ENCODE results near the gene PRKRIP1.

The PRKRIP1 gene

GRCh38 chr7:102400360-102400759 is 4.2 kb downstream of the PRKRIP1 start (continued):
- TF ChIP-seq HIC1 (tag by site-specific recombination; IDR thresholded peaks at IDR 0.05) (no peak), ZNF302 (tag by site-specific recombination; IDR thresholded peaks at IDR 0.05; ENCODE audit: low read depth) (no peak)

- ChIA-PET POLR2A (no interaction called here), CTCF (interaction anchor here (0.7 to 2.0 kb wide), 3 partner anchors 10 to 806 kb away, joined by 3 to 4 read pairs (median 3); no protein-coding TSS in a partner anchor)
- no peak for TF ChIP-seq ZNF654 (tag by site-specific recombination; IDR thresholded peaks at IDR 0.05; ENCODE audit: low read depth)
- TF ChIP-seq ZNF223 (tag by site-specific recombination; IDR thresholded peaks at IDR 0.05): no peak
- no peak for TF ChIP-seq ZNF354C (tag by site-specific recombination; IDR thresholded peaks at IDR 0.05; ENCODE audit: borderline replicate concordance, low read depth)
- no peak for TF ChIP-seq ZNF639 (tag by site-specific recombination; IDR thresholded peaks at IDR 0.05)
- no peak for TF ChIP-seq ZFHX2 (tag by site-specific recombination; conservative IDR thresholded peaks at IDR 0.05)
- no peak for TF ChIP-seq ZNF335 (tag by site-specific recombination; conservative IDR thresholded peaks at IDR 0.05)
- no peak for TF ChIP-seq ZBTB6 (tag by site-specific recombination; IDR thresholded peaks at IDR 0.05)
- TF ChIP-seq ZNF785 (tag by site-specific recombination; IDR thresholded peaks at IDR 0.05): no peak
- TF ChIP-seq ZNF76 (tag by site-specific recombination; IDR thresholded peaks at IDR 0.05; ENCODE audit: borderline replicate concordance, low read depth): no peak
- TF ChIP-seq SP3 (tag by site-specific recombination; IDR thresholded peaks at IDR 0.05): no peak
- no peak for TF ChIP-seq ZNF623 (tag by site-specific recombination; IDR thresholded peaks at IDR 0.05)
- no peak for TF ChIP-seq GLIS2 (tag by site-specific recombination; IDR thresholded peaks at IDR 0.05)
- no peak for TF ChIP-seq KLF16 (tag by site-specific recombination; IDR thresholded peaks at IDR 0.05)
- no peak for TF ChIP-seq SCRT1 (tag by site-specific recombination; IDR thresholded peaks at IDR 0.05; ENCODE audit: borderline replicate concordance)
- TF ChIP-seq ZNF2 (tag by site-specific recombination; IDR thresholded peaks at IDR 0.05): no peak
- no peak for TF ChIP-seq ZNF18 (tag by site-specific recombination; IDR thresholded peaks at IDR 0.05)
- no peak for TF ChIP-seq ZSCAN30 (tag by site-specific recombination; IDR thresholded peaks at IDR 0.05)
- TF ChIP-seq ZNF391 (tag by site-specific recombination; IDR thresholded peaks at IDR 0.05; ENCODE audit: borderline replicate concordance, low read depth): no peak
- TF ChIP-seq KLF17 (tag by site-specific recombination; IDR thresholded peaks at IDR 0.05): no peak
- TF ChIP-seq ZNF707 (tag by site-specific recombination; IDR thresholded peaks at IDR 0.05): no peak
- Histone ChIP-seq H3K4me3 (ENCODE audit: low read depth, low read length) (no peak overlapping the region), H3K36me3 (ENCODE audit: control insufficient read depth in 2 of 2, insufficient read depth in 1 of 2, low read length in 2 of 2) (peaks cover 63 to 92% of the 10 kb centered on the region in 2 experiments), H3K4me1 (ENCODE audit: control insufficient read depth, insufficient read depth, low read length) (no peaks in the 10 kb centered on the region), H3K27ac (ENCODE audit: extremely low read depth, low read depth, low read length) (no peak overlapping the region), H3K9me3 (ENCODE audit: control insufficient read depth, insufficient read depth, low read depth, low read length) (no peaks in the 10 kb centered on the region)
Observed at GRCh38 chr7:102403563-102403962, 7.4 kb downstream of the PRKRIP1 start.
